HAP-1 (cell line): Measurements from ENCODE around the gene SHLD3.
A peak's percentile ranks its signal among the peaks of the same experiment; 100 is the strongest.
"Not testable (repeated sequence)": the region's sequence is repeated elsewhere in the genome, so short reads cannot be mapped to it uniquely, and the experiment has no call there.

ENCODE experiments used
- DNase-seq, 2 experiments: peaks; one replicate each; pipeline ENCODE4 v3.0.0-alpha.2; 2016 to 2020; ENCODE audit warnings: low spot score in 2 of 2
- H3K27me3 ChIP-seq: fragments of 250-450 bp; sonication (Bioruptor Pico); 2 replicates; pipeline ENCODE4 v1.5.1; 2020; ENCODE audit warnings: low read depth, mild to moderate bottlenecking, moderate library complexity
- H3K36me3 ChIP-seq: fragments of 250-450 bp; sonication (Bioruptor Pico); replicated peaks from 2 replicates; pipeline ENCODE4 v1.5.1; 2020; ENCODE audit warnings: mild to moderate bottlenecking
- H3K4me1 ChIP-seq: fragments of 250-450 bp; sonication (Bioruptor Pico); 2 replicates; pipeline ENCODE4 v1.5.1; 2020; ENCODE audit warnings: mild to moderate bottlenecking
- H3K4me3 ChIP-seq: fragments of 250-450 bp; sonication (Bioruptor Pico); 2 replicates; pipeline ENCODE4 v1.5.1; 2020; ENCODE audit warnings: mild to moderate bottlenecking, moderate library complexity
- H3K9me3 ChIP-seq: fragments of 250-450 bp; sonication (Bioruptor Pico); 2 replicates; pipeline ENCODE4 v1.5.1; 2020; ENCODE audit warnings: mild to moderate bottlenecking, moderate library complexity
- in situ Hi-C: fragments of 300-500 bp; cut with MboI; formaldehyde crosslinking; loops from 3 replicates; pipeline ENCODE4 v1.14.3; 2020; ENCODE audit warnings: low sequenced_read_pairs, inconsistent platforms, mixed read lengths

Gene SHLD3

DNA sequence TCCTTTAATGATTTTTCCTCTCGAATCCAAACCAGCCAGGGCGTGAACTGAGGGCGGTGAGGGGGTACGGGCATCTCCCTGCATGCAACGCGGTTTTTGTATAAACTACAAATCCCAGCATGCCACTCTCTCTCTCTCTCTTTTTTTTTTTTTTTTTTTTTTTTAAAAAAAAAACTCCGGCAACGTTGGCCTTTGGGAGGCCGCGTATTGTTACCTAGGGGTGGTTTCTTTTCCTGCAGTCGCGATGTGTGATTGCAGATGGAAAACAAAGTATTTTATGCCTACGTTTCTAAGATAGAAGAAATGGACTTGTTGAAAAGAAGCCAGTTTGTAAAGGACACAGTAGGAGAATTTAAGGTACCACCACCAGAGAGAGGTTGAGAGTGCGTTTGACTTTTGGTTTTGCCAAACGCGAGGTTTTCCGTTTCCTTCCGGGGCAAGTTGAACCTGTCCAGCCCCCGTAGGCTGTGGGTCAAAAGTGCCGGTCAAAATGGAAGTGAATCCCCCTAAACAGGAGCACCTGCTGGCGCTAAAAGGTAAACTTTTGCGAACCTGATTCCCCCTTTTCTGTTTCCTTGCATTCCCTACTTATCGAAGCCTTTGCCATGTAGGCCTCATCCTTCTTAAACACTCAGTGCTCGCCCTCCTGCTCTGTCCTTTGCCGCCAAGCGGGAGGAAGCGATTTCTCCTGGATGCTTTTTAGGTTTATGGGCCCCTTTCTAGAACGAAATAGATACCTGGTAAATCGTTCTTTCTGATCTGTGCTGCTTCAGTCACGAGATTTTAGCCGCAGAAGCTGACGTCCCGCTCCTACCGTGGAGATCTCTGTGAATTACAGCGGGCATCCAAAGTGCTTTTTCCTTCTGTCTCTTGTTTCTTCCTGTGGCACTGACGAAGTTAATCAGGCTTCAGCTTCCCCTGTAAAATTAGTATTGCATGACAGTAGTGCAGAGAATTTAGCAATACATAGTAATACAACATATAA, at the start of gene SHLD3, which contains the start of gene TRAPPC13:
Gene SHLD3 (plus strand): TSS at position 457 of the 985 bp plus-strand sequence. CDS start 4,561 bp downstream, outside the sequence.
Gene TRAPPC13 (plus strand): TSS at position 457 of the 985 bp plus-strand sequence. CDS start 34 bp downstream, at position 491.
- H3K36me3 ChIP-seq: 0 out of 2 replicates have a peak, but pooled peaks cover 2% of the 10 kb centered on the region
- in situ Hi-C loops: no loop called here
- no peaks in the 10 kb centered on the region for H3K27me3 ChIP-seq
- H3K4me1 ChIP-seq: peaks cover 15% of the 10 kb centered on the region
- peak within 1 kb of the TSS; percentile 70 for H3K4me3 ChIP-seq
- DNase-seq: peak; percentile 82 to 83
- no peaks in the 10 kb centered on the region for H3K9me3 ChIP-seq

DNA sequence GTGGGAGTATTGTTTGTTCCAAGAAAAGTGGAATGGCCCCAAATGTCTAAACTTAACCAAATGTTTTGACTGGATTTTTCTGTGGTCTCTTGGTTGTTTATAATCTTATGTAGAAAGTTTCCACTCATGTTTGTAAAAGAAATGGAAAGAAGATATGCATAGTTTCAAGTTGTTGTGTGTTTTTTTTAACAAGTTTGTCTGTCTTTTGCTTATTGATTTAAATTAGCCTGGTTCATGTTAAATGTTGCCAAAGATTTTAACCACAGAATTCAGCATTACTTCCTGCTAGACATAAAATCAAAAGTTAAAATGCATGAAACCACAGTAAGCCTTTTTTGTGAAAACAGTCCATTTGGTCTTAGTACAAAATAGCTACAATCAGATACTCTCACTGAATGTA, 47.7 kb upstream of the SHLD3 start:
- Histone ChIP-seq H3K9me3 (no peaks in the 10 kb centered on the region), H3K36me3 (peaks cover 32% of the 10 kb centered on the region), H3K4me1 (no peaks in the 10 kb centered on the region), H3K4me3 (no peak overlapping the region), H3K27me3 (no peaks in the 10 kb centered on the region)
- DNase-seq: no peak
- in situ Hi-C loops: no loop called here

DNA sequence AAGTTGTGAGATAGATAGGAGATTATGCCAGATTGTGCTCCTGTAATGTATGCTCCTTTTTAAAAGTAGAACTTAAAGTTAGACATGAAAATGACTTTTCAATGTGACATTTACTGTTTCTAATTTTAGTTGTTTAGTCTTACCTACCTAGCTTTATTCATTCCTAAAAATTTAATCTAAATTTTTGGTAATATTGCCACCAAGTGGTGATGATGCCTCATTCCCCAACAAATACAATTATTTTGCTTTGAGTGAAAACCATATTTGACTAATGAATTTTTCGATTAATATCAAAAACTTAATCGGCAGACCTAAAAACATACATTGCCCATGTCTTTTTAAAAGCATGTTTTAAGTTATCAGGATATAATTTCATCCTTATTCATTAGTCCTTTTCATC, 36.1 kb upstream of the SHLD3 start:
- peaks cover 52% of the 10 kb centered on the region for H3K36me3 ChIP-seq
- no peaks in the 10 kb centered on the region for H3K9me3 ChIP-seq
- no peaks in the 10 kb centered on the region for H3K4me1 ChIP-seq
- in situ Hi-C loops: no loop called here
- no peak for DNase-seq
- H3K4me3 ChIP-seq: no peak overlapping the region
- no peaks in the 10 kb centered on the region for H3K27me3 ChIP-seq

DNA sequence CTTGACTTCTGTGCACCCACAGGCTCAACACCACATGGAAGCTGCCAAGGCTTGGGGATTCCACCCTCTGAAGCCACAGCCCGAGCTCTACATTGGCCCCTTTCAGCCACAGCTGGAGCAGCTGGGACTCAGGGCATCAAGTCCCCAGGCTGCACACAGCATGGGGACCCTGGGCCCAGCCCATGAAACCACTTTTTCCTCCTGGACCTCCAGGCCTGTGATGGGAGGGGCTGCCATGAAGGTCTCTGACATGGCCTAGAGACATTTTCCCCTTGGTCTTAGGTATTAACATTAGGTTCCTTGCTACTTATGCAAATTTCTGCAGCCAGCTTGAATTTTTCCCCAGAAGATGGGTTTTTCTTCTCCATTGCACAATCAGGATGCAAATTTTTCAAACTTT, 23.1 kb upstream of the SHLD3 start:
- H3K4me3 ChIP-seq, H3K4me1 ChIP-seq, DNase-seq, H3K36me3 ChIP-seq, H3K9me3 ChIP-seq, H3K27me3 ChIP-seq, in situ Hi-C loops: not testable (repeated sequence)

GRCh38 chr5:65611524-65611923, 13.3 kb upstream of the SHLD3 start:
- no peaks in the 10 kb centered on the region for H3K9me3 ChIP-seq
- DNase-seq: no peak
- in situ Hi-C loops: no loop called here
- H3K4me1 ChIP-seq: no peaks in the 10 kb centered on the region
- H3K4me3 ChIP-seq: no peak overlapping the region
- peaks cover 22% of the 10 kb centered on the region for H3K36me3 ChIP-seq
- no peaks in the 10 kb centered on the region for H3K27me3 ChIP-seq

DNA sequence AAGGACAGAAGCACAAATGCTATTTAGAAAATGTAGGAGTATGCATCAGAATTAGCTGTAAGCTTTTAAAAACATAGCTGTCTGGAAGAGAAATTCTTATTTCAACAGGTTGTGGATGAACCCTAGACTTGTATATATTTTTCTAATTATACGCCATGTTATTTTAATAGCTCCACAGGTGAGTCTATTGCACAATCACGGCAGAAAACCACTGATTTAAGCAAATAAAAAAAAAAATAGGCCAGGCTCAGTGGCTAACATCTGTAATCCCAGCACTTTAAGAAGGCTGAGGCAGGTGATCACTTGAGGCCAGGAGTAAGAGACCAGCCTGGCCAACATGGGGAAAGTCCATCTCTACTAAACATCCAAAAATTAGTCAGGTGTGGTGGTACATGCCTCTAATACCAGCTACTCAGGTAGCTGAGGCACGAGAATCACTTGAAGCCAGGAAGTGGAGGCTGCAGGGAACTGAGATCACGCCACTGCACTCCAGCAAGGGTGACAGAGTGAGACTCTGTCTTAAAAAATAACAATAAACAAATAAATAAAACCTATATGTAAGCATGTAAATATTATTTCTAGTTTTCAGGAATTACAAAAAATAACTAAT, 12.4 kb upstream of the SHLD3 start:
- Histone ChIP-seq H3K4me3 (no peak overlapping the region), H3K36me3 (peaks cover 17% of the 10 kb centered on the region), H3K9me3 (no peaks in the 10 kb centered on the region), H3K27me3 (no peaks in the 10 kb centered on the region), H3K4me1 (no peaks in the 10 kb centered on the region)
- in situ Hi-C loops: no loop called here
- no peak for DNase-seq

GRCh38 chr5:65620021-65620420, 4.8 kb upstream of the SHLD3 start:
- Histone ChIP-seq H3K36me3 (no peaks in the 10 kb centered on the region; the same call in 1 of the 2 replicates), H3K9me3 (no peaks in the 10 kb centered on the region), H3K27me3 (no peaks in the 10 kb centered on the region), H3K4me3 (no peak overlapping the region), H3K4me1 (peaks cover 7% of the 10 kb centered on the region; the same call in 1 of the 2 replicates)
- DNase-seq: no peak
- in situ Hi-C loops: no loop called here

- H3K4me3 ChIP-seq, H3K27me3 ChIP-seq, DNase-seq, H3K36me3 ChIP-seq, in situ Hi-C loops, H3K9me3 ChIP-seq: not testable (repeated sequence)
- peaks cover 15% of the 10 kb centered on the region for H3K4me1 ChIP-seq
Observed at GRCh38 chr5:65621961-65622360, 2.9 kb upstream of the SHLD3 start.

GRCh38 chr5:65623482-65623881, 1.3 kb upstream of the SHLD3 start:
- no peaks in the 10 kb centered on the region for H3K27me3 ChIP-seq
- no peaks in the 10 kb centered on the region for H3K9me3 ChIP-seq
- DNase-seq: no peak
- no peaks in the 10 kb centered on the region for H3K36me3 ChIP-seq
- H3K4me3 ChIP-seq: peak overlapping the region; percentile 70
- peaks cover 15% of the 10 kb centered on the region for H3K4me1 ChIP-seq
- in situ Hi-C loops: no loop called here

DNA sequence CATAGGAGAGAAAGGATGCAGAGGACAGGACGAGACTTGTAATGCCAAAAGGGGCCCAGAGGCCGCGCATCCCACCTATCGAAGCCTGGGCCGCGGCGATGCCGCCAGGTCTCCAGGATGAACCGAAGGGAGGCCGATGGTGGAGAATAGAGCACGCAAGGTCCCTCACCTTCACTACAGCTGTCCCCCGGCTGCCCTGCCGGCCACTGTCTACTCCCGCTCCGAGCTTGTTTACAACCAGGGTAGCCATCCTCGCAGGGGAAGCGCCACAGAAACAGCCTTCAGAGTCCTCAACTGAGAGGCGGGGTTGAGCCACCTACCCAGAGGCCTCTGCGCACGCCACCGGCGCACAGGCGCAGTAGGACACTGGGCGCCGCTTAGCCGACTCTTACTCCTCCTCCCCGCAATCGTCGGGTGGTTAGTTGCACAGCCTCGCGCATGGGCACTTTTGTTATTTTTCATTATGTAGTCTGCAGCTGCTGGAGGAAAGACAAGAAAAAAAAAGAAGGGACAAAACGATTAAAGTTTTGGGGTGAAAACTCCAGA, 729 bp upstream of the SHLD3 start, which contains the start of gene TRIM23:
Gene TRIM23 (minus strand): TSS at position 309 of the 546 bp plus-strand sequence. CDS start 59 bp downstream, at position 250.
- Histone ChIP-seq H3K9me3 (no peaks in the 10 kb centered on the region), H3K4me3 (peak within 1 kb of the TSS; percentile 70), H3K4me1 (peaks cover 15% of the 10 kb centered on the region), H3K36me3 (no peaks in the 10 kb centered on the region), H3K27me3 (no peaks in the 10 kb centered on the region)
- in situ Hi-C loops: no loop called here
- DNase-seq: peak; percentile 90 to 91

DNA sequence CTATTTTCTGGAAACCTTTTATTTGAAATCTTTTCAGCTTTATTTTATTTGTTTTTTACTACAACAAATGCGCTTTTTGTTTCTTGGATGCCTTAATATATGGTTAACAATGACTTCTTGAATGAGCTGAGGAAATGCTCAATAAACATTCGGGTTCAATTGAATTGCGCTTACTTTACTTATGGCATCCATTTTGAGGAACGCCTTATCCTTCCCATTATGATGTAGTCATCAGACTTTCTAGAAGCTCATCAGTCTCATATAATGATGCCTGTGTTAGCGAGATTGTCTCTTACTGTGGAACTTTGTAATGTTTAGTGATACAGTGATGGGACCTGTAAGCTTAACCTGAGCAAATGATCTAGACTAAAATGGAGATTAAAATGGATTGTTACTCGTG, 916 bp downstream of the SHLD3 start:
- Histone ChIP-seq H3K9me3 (no peaks in the 10 kb centered on the region), H3K4me3 (peak overlapping the region; percentile 70), H3K27me3 (no peaks in the 10 kb centered on the region), H3K4me1 (peaks cover 15% of the 10 kb centered on the region), H3K36me3 (peaks cover 2% of the 10 kb centered on the region; the same call in 1 of the 2 replicates)
- no peak for DNase-seq
- in situ Hi-C loops: no loop called here

DNA sequence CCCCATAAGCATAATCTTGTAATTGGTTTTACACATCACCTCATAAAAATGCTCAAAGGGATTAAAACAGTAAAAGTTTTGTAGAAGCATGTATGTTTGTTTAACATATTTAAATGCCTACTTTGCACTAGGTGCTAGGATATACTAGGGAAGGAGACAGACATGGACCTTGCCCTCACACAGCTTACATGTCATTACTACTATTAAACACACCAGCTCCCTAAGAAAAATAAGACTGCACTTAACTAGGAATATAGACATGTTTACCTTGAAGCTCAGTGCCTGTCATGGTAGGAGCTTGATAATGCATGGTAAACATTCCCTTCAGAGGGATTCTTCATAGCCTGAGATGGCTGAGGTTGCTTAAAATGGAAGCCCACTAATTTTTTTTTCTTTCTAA, 6.2 kb downstream of the SHLD3 start:
- Histone ChIP-seq H3K36me3 (peaks cover 6% of the 10 kb centered on the region; the same call in 1 of the 2 replicates), H3K4me3 (no peak overlapping the region), H3K27me3 (no peaks in the 10 kb centered on the region), H3K4me1 (peaks cover 4% of the 10 kb centered on the region), H3K9me3 (no peaks in the 10 kb centered on the region)
- in situ Hi-C loops: no loop called here
- DNase-seq: no peak

- in situ Hi-C loops: no loop called here
- DNase-seq: no peak
- H3K36me3 ChIP-seq: peaks cover 10% of the 10 kb centered on the region
- H3K27me3 ChIP-seq: no peaks in the 10 kb centered on the region
- H3K4me3 ChIP-seq: no peak overlapping the region
- no peaks in the 10 kb centered on the region for H3K9me3 ChIP-seq
- H3K4me1 ChIP-seq: no peaks in the 10 kb centered on the region
Observed at GRCh38 chr5:65640240-65640639, 15.4 kb downstream of the SHLD3 start.
